Amniotic epithelial cell (primary cell): ENCODE measurements around the gene AGXT2.
A peak's percentile ranks its signal among the peaks of the same experiment; 100 is the strongest.

Experiments used
- DNase-seq: peaks from one replicate; pipeline ENCODE4 v3.0.0-alpha.2; 2010; ENCODE audit warnings: low read depth

The AGXT2 gene

DNA sequence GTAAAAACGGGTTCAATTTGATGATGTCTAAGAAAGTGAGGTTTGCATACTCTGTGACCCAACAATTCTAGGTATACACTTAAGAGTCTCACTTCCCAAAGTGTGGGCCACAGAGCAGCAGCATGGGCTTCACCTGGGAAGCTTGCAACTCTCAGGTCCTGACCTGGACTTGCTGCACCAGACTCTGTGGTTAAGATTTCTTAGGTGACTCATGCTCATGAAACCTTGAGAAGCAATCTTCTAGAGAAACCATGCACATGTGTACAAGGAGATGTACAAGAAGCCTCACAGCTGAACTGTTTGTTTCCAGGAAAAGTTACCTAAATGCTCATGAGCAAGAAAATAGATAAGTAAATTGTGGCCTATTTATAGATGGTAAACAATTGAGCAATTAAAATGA lies 88.4 kb downstream of the AGXT2 start:
- DNase-seq: peak; percentile 94

GRCh38 chr5:34957857-34958690 lies 89.7 kb downstream of the AGXT2 start:
- peak; percentile 37 for DNase-seq

- peak; percentile 24 for DNase-seq
Measured at GRCh38 chr5:34957321-34957720, 90.4 kb downstream of the AGXT2 start.
